ENCODE measurements around the gene LRRTM4.

- TF ChIP-seq EZH2 (IDR thresholded peaks at IDR 0.05; ENCODE audit: low read length, missing control alignments) (no peak), CTCF (conservative IDR thresholded peaks at IDR 0.05 in 1 of 2, IDR thresholded peaks at IDR 0.05 in 1 of 2; ENCODE audit: low read depth in 1 of 2, low read length in 2 of 2) (no peak)
Measured at GRCh38 chr2:77487074-77487803, 34.9 kb downstream of the LRRTM4 start.
